ENCODE data around the gene MLXIP.
"Not testable (repeated sequence)": the region's sequence is repeated elsewhere in the genome, so short reads cannot be mapped to it uniquely, and the experiment has no call there.

Gene MLXIP

GRCh38 chr12:122171399-122171798 is 92.8 kb downstream of the MLXIP start:
- no peaks in the 10 kb centered on the region for H3K4me1 ChIP-seq (ENCODE audit: control insufficient read depth, low read depth, low read length)
- no peaks in the 10 kb centered on the region for H3K9me3 ChIP-seq (ENCODE audit: control insufficient read depth, low read depth, low read length)
- H3K9ac ChIP-seq (ENCODE audit: low read length), result no peak overlapping the region
- H3K36me3 ChIP-seq (ENCODE audit: control insufficient read depth, low read depth, low read length), result no peaks in the 10 kb centered on the region
- H3K4me3 ChIP-seq (ENCODE audit: low read length), result no peak overlapping the region
- H3K27me3 ChIP-seq (ENCODE audit: control insufficient read depth, insufficient read depth, low read length), result no peaks in the 10 kb centered on the region
- H3K27ac ChIP-seq (ENCODE audit: low read length), result no peak overlapping the region

GRCh38 chr12:122172262-122172939 is 93.8 kb downstream of the MLXIP start:
- H3K36me3 ChIP-seq (ENCODE audit: control insufficient read depth, low read depth, low read length), result no peaks in the 10 kb centered on the region
- H3K27me3 ChIP-seq (ENCODE audit: control insufficient read depth, insufficient read depth, low read length), result no peaks in the 10 kb centered on the region
- H3K27ac ChIP-seq (ENCODE audit: low read length), result no peak overlapping the region
- no peaks in the 10 kb centered on the region for H3K4me1 ChIP-seq (ENCODE audit: control insufficient read depth, low read depth, low read length)
- no peak overlapping the region for H3K4me3 ChIP-seq (ENCODE audit: low read length)
- H3K9me3 ChIP-seq (ENCODE audit: control insufficient read depth, low read depth, low read length), result no peaks in the 10 kb centered on the region
- no peak overlapping the region for H3K9ac ChIP-seq (ENCODE audit: low read length)

DNA sequence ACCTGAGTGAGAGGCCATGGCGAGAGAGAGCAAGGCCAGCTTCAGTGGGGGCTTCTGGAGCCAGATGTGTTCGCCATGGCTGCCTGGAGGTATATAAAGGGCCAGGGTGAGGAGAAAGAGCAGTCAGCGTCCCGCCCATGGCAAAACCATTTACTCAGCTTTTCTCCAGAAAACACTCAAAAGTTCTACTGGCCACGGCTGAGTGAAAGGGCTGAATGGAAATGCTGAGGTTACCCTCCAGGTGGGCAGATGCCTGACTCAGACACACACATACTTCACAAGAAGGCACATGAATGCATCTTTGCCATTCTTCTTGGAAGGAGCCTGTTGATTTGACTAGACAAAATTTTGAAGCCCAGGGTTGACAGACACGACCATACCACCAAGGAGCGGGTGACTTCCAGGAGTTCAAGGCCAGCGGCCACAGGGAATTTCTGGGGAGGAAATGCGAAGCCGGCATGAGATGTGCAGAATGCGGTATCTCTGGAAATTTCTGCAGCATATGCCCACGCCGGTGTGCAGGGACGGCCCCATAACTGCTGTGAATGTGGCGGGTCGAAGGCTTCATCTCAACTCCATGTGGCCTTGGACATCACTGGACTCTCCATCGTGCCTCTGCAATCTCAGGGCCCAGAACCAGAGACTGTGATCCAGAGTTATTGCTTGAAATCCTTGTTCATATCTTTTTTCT is 95.7 kb downstream of the MLXIP start, which contains the start of gene IL31:
IL31 (minus strand) TSS at position 67 of the 691 bp plus-strand sequence; CDS start at position 18, 49 bp downstream.
- Histone ChIP-seq H3K9ac (ENCODE audit: low read length) (no peak within 1 kb of the TSS), H3K27me3 (ENCODE audit: control insufficient read depth, insufficient read depth, low read length) (no peaks in the 10 kb centered on the region), H3K27ac (ENCODE audit: low read length) (no peak within 1 kb of the TSS), H3K4me1 (ENCODE audit: control insufficient read depth, low read depth, low read length) (no peaks in the 10 kb centered on the region), H3K9me3 (ENCODE audit: control insufficient read depth, low read depth, low read length) (no peaks in the 10 kb centered on the region), H3K36me3 (ENCODE audit: control insufficient read depth, low read depth, low read length) (no peaks in the 10 kb centered on the region), H3K4me3 (ENCODE audit: low read length) (no peak within 1 kb of the TSS)

- H3K27me3 ChIP-seq (ENCODE audit: control insufficient read depth, insufficient read depth, low read length); H3K9ac ChIP-seq (ENCODE audit: low read length); H3K36me3 ChIP-seq (ENCODE audit: control insufficient read depth, low read depth, low read length); H3K27ac ChIP-seq (ENCODE audit: low read length); H3K4me3 ChIP-seq (ENCODE audit: low read length); H3K4me1 ChIP-seq (ENCODE audit: control insufficient read depth, low read depth, low read length); H3K9me3 ChIP-seq (ENCODE audit: control insufficient read depth, low read depth, low read length): not testable (repeated sequence)
These were observed 97.9 kb downstream of the MLXIP start for GRCh38 chr12:122176473-122176872.

DNA sequence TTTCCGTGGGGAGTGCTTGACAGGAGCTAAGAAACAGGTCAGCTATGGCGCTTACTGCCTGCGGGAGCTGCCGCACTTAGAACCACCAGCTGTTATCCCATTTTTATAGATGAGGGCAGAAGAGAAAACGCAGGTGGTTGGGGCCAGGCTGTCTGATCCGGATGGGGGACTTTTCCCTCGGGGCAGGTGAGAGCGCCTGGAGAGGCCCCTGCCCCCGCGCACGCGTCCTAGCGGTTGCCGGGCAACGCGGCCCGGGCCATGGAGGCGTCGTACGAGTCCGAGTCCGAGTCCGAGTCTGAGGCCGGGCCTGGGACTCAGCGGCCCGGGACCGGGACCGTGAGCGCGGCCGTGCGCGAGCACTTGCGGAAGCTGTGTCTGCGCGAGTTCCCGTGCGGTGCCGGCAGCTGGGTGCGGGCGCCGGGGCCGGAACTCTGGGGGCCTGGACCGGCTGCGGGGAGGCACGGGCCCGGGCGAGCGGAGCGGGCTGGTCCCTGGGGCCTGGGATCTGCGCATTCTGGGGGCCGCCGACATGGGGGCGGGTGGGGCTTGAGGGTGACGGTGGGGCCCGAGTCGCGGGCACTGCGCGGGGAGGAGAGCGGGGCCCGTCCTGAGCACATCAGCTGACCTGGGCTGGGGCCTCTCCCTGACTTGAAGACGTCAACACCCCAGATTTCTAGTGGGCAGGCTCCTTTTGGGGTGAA is 104.5 kb downstream of the MLXIP start, which contains the start of gene LRRC43:
LRRC43 (plus strand) TSS at position 237 of the 701 bp plus-strand sequence; CDS start at position 259, 22 bp downstream.
- Histone ChIP-seq H3K9ac (ENCODE audit: low read length) (no peak within 1 kb of the TSS), H3K27ac (ENCODE audit: low read length) (no peak within 1 kb of the TSS)

GRCh38 chr12:122183588-122183940 is 105.0 kb downstream of the MLXIP start:
- Histone ChIP-seq H3K27me3 (ENCODE audit: control insufficient read depth, insufficient read depth, low read length) (peaks cover 22% of the 10 kb centered on the region), H3K27ac (ENCODE audit: low read length) (no peak overlapping the region), H3K36me3 (ENCODE audit: control insufficient read depth, low read depth, low read length) (no peaks in the 10 kb centered on the region), H3K9me3 (ENCODE audit: control insufficient read depth, low read depth, low read length) (no peaks in the 10 kb centered on the region), H3K4me3 (ENCODE audit: low read length) (peak overlapping the region; percentile 49), H3K4me1 (ENCODE audit: control insufficient read depth, low read depth, low read length) (no peaks in the 10 kb centered on the region), H3K9ac (ENCODE audit: low read length) (no peak overlapping the region)

More for the DNA sequence above, 104.5 kb downstream of the MLXIP start, which contains the start of gene LRRC43:
- no peaks in the 10 kb centered on the region for H3K9me3 ChIP-seq (ENCODE audit: control insufficient read depth, low read depth, low read length)
- no peaks in the 10 kb centered on the region for H3K36me3 ChIP-seq (ENCODE audit: control insufficient read depth, low read depth, low read length)
- peaks cover 22% of the 10 kb centered on the region for H3K27me3 ChIP-seq (ENCODE audit: control insufficient read depth, insufficient read depth, low read length)
- H3K4me3 ChIP-seq (ENCODE audit: low read length), result peak within 1 kb of the TSS; percentile 49
- no peaks in the 10 kb centered on the region for H3K4me1 ChIP-seq (ENCODE audit: control insufficient read depth, low read depth, low read length)

GRCh38 chr12:122184517-122184916 is 106.0 kb downstream of the MLXIP start:
- Histone ChIP-seq H3K27ac (ENCODE audit: low read length) (no peak overlapping the region), H3K9ac (ENCODE audit: low read length) (no peak overlapping the region)

DNA sequence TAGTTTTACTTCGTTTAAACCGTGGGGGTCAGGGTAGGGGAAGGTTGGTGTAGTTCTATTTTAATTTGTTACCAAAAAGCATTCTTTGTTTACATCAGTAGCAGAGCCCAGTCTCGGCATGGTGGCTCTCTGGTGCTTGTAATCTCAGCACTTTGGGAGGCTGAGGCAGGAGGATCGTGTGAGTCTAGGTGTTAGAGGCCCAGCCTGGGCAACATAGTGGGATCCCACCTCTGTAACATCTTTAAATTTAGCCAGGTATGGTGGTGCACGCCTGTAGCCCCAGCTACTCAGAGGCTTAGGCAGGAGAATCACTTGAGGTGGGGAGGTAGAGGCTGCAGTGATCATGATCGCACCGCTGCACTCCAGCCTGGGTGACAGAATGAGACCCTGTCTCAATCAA is 106.5 kb downstream of the MLXIP start:
- no peaks in the 10 kb centered on the region for H3K36me3 ChIP-seq (ENCODE audit: control insufficient read depth, low read depth, low read length)
- no peaks in the 10 kb centered on the region for H3K4me1 ChIP-seq (ENCODE audit: control insufficient read depth, low read depth, low read length)
- no peak overlapping the region for H3K4me3 ChIP-seq (ENCODE audit: low read length)
- H3K27me3 ChIP-seq (ENCODE audit: control insufficient read depth, insufficient read depth, low read length), result peaks cover 22% of the 10 kb centered on the region
- no peaks in the 10 kb centered on the region for H3K9me3 ChIP-seq (ENCODE audit: control insufficient read depth, low read depth, low read length)
- no peak overlapping the region for H3K27ac ChIP-seq (ENCODE audit: low read length)
- no peak overlapping the region for H3K9ac ChIP-seq (ENCODE audit: low read length)

More at GRCh38 chr12:122184517-122184916, 106.0 kb downstream of the MLXIP start:
- no peak overlapping the region for H3K4me3 ChIP-seq (ENCODE audit: low read length)
- H3K36me3 ChIP-seq (ENCODE audit: control insufficient read depth, low read depth, low read length), result no peaks in the 10 kb centered on the region
- H3K9me3 ChIP-seq (ENCODE audit: control insufficient read depth, low read depth, low read length), result no peaks in the 10 kb centered on the region
- no peaks in the 10 kb centered on the region for H3K4me1 ChIP-seq (ENCODE audit: control insufficient read depth, low read depth, low read length)
- H3K27me3 ChIP-seq (ENCODE audit: control insufficient read depth, insufficient read depth, low read length), result peaks cover 22% of the 10 kb centered on the region

DNA sequence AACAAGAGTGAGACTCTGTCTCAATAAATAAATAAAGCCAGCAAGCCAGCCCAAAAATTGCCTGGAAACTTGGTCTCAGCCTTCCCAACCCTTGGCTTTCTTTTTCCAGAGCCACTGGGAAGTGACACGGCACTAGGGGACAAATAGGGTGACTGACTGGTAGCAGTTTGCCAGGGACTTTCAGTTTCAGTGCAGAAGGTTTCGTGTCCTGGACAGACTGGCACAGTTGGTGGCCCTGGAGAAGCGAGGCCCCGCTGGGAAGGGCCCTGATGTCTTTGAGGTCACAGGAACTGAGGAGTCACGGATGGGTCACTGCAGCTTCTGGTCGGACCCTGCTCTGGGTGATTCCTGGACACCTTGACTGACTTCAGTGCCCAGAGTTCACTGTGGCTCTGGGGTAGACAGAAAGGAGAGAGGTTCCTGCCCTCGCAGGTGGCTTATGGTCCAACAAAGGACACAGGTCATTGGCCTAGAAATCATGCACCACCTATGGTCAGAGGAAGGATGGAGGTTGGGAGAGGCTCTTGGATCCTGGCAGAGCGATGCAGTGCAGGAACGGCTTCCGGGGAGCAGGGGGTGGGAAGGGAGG is 107.0 kb downstream of the MLXIP start:
- H3K27me3 ChIP-seq (ENCODE audit: control insufficient read depth, insufficient read depth, low read length), result peaks cover 22% of the 10 kb centered on the region
- no peak overlapping the region for H3K9ac ChIP-seq (ENCODE audit: low read length)
- H3K4me1 ChIP-seq (ENCODE audit: control insufficient read depth, low read depth, low read length), result no peaks in the 10 kb centered on the region
- no peaks in the 10 kb centered on the region for H3K36me3 ChIP-seq (ENCODE audit: control insufficient read depth, low read depth, low read length)
- H3K4me3 ChIP-seq (ENCODE audit: low read length), result no peak overlapping the region
- no peak overlapping the region for H3K27ac ChIP-seq (ENCODE audit: low read length)
- no peaks in the 10 kb centered on the region for H3K9me3 ChIP-seq (ENCODE audit: control insufficient read depth, low read depth, low read length)

DNA sequence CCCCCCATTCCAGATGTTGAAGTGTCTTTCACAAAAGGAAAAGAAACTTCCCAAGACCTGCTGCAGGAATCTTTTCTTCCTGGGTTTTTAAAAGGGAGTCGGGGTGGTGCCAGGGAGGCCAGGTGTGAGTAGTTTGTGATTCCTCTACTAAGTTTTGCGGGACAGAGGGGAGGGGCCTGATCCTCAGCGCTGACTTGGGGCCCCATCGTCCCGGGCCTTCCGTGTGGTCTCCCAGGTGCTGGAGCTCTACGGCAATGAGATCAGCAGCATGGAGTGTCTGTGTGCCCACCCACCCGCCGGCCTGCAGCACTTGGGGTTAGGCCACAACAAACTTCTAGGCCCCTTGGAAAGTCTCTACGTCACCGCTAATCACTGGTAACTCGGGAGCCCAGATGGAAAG is 108.9 kb downstream of the MLXIP start:
- Histone ChIP-seq H3K4me3 (ENCODE audit: low read length) (no peak overlapping the region), H3K27me3 (ENCODE audit: control insufficient read depth, insufficient read depth, low read length) (peaks cover 22% of the 10 kb centered on the region), H3K36me3 (ENCODE audit: control insufficient read depth, low read depth, low read length) (no peaks in the 10 kb centered on the region), H3K4me1 (ENCODE audit: control insufficient read depth, low read depth, low read length) (no peaks in the 10 kb centered on the region), H3K9me3 (ENCODE audit: control insufficient read depth, low read depth, low read length) (no peaks in the 10 kb centered on the region), H3K27ac (ENCODE audit: low read length) (no peak overlapping the region), H3K9ac (ENCODE audit: low read length) (no peak overlapping the region)
